Measurements from ENCODE around the gene SLC16A2. TPM values are rescaled to one million over a fixed set of nuclear protein-coding genes. Genes with fewer than 3 reads are reported as not detected.

The SLC16A2 gene
- total RNA-seq, 1 experiment from 2014 or later = 17.8 TPM

DNA sequence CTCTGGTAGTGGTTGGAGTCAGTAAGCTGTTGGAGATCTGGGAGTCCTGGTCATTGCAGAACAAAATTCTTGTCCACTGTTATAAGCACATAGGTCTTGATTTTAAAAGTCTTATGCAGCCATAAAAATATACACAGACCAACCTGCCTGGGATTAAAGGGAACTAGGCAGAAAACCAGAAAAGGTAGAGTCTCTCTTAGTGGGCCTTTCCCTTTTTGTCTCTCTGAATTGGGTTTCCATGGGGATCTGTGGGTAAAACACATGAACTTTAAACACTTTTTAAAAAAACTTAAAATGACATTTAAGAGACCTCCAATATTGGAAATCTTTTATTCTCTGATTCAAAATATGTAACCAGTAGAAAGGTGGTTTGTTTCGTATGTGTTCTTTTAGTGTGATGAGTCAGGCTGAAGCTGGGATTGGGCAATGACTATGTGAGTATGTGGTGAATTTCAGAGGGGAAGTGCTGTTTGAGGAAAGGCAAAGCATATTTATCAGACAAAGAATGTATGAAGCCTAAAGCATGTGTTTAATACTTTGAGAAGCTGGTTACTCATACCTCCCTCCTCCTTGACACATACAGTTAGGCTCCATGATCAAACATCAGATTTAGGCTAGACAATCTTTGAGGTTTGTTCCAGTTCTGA is 29.6 kb downstream of the SLC16A2 start:
- Histone ChIP-seq H3K9me3 (ENCODE audit: low read depth, low read length, poor library complexity, severe bottlenecking) (no peaks in the 10 kb centered on the region), H3K4me3 (ENCODE audit: low read depth, low read length, poor library complexity, severe bottlenecking) (no peak overlapping the region), H3K27me3 (replicated peaks; ENCODE audit: insufficient read depth, low read depth, low read length, poor library complexity) (no peaks in the 10 kb centered on the region), H3K27ac (ENCODE audit: low read depth, low read length, poor library complexity, severe bottlenecking) (no peak overlapping the region), H3K4me1 (ENCODE audit: insufficient read depth, low read length, poor library complexity, severe bottlenecking) (no peaks in the 10 kb centered on the region), H3K36me3 (ENCODE audit: insufficient read depth, low read length, poor library complexity, severe bottlenecking) (no peaks in the 10 kb centered on the region)
- ChIA-PET CTCF (no interaction called here), POLR2A (ENCODE audit: low non-redundant PET) (no interaction called here)
- TF ChIP-seq CTCF (conservative IDR thresholded peaks at IDR 0.05; ENCODE audit: low read depth, low read length) (no peak), EZH2 (IDR thresholded peaks at IDR 0.05; ENCODE audit: borderline replicate concordance, low read depth, low read length, poor library complexity, severe bottlenecking) (no peak)
- intact Hi-C loops (cut with micrococcal nuclease; ENCODE audit: unreplicated experiment) = no loop called here
- no TSS peak for BruUV-seq (replicated peaks)
- DNase-seq (ENCODE audit: low spot score) = peak; percentile 29

- Histone ChIP-seq H3K4me1 (ENCODE audit: insufficient read depth, low read length, poor library complexity, severe bottlenecking) (no peaks in the 10 kb centered on the region), H3K36me3 (ENCODE audit: insufficient read depth, low read length, poor library complexity, severe bottlenecking) (no peaks in the 10 kb centered on the region), H3K27me3 (replicated peaks; ENCODE audit: insufficient read depth, low read depth, low read length, poor library complexity) (no peaks in the 10 kb centered on the region), H3K9me3 (ENCODE audit: low read depth, low read length, poor library complexity, severe bottlenecking) (no peaks in the 10 kb centered on the region), H3K4me3 (ENCODE audit: low read depth, low read length, poor library complexity, severe bottlenecking) (no peak overlapping the region), H3K27ac (ENCODE audit: low read depth, low read length, poor library complexity, severe bottlenecking) (no peak overlapping the region)
- no peak for TF ChIP-seq CTCF (conservative IDR thresholded peaks at IDR 0.05; ENCODE audit: low read depth, low read length)
- TF ChIP-seq EZH2 (IDR thresholded peaks at IDR 0.05; ENCODE audit: borderline replicate concordance, low read depth, low read length, poor library complexity, severe bottlenecking) = no peak
- POLR2A ChIA-PET (ENCODE audit: low non-redundant PET) = no interaction called here
- CTCF ChIA-PET = no interaction called here
- BruUV-seq (replicated peaks) = no TSS peak
- intact Hi-C loops (cut with micrococcal nuclease; ENCODE audit: unreplicated experiment) = no loop called here
- no peak for DNase-seq (ENCODE audit: low spot score)
Measured at GRCh38 chrX:74451450-74452198, 30.3 kb downstream of the SLC16A2 start.

DNA sequence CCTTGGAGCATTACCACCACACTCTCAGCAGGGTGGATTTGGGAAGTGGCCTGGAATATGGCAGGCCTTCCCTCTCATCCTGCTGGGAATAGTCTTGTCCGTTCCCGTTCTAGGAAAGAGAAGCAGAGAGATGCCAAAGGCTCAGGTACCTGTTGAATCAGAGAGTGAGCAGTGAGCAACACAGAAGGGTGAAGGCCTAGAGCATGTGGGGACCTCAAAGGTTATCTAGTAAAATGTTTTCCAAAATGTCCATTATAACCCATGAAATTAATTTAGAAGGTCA is 30.8 kb downstream of the SLC16A2 start:
- ChIA-PET CTCF (no interaction called here), POLR2A (ENCODE audit: low non-redundant PET) (no interaction called here)
- TF ChIP-seq CTCF (conservative IDR thresholded peaks at IDR 0.05; ENCODE audit: low read depth, low read length) (no peak), EZH2 (IDR thresholded peaks at IDR 0.05; ENCODE audit: borderline replicate concordance, low read depth, low read length, poor library complexity, severe bottlenecking) (no peak)
- no peak for DNase-seq (ENCODE audit: low spot score)
- BruUV-seq (replicated peaks) = no TSS peak
- no peaks in the 10 kb centered on the region for H3K27me3 ChIP-seq (replicated peaks; ENCODE audit: insufficient read depth, low read depth, low read length, poor library complexity)
- H3K36me3 ChIP-seq (ENCODE audit: insufficient read depth, low read length, poor library complexity, severe bottlenecking) = no peaks in the 10 kb centered on the region
- no peaks in the 10 kb centered on the region for H3K9me3 ChIP-seq (ENCODE audit: low read depth, low read length, poor library complexity, severe bottlenecking)
- no peak overlapping the region for H3K27ac ChIP-seq (ENCODE audit: low read depth, low read length, poor library complexity, severe bottlenecking)
- no peaks in the 10 kb centered on the region for H3K4me1 ChIP-seq (ENCODE audit: insufficient read depth, low read length, poor library complexity, severe bottlenecking)
- no peak overlapping the region for H3K4me3 ChIP-seq (ENCODE audit: low read depth, low read length, poor library complexity, severe bottlenecking)
- intact Hi-C loops (cut with micrococcal nuclease; ENCODE audit: unreplicated experiment) = no loop called here
